PC-3 (cell line): ENCODE data around the gene SLC35F1. TPM values are rescaled to one million over a fixed set of nuclear protein-coding genes. Genes with fewer than 3 reads are reported as not detected.

Source experiments
- ATAC-seq: fragments of 200-7000 bp; cut with Tn5 transposase; 2 replicates; pipeline ENCODE4 v1.9.1; 2020; ENCODE audit warnings: mild to moderate bottlenecking, moderate library complexity
- BruUV-seq: library from RNA; stranded (reverse); fragments of 400-500 nt; replicated peaks from 2 replicates; lab custom pipeline; 2021; lab: Mats Ljungman, UMichigan
- CTCF ChIA-PET: fragments of 300-600 bp; sonication (Branson Sonifier 250); formaldehyde crosslinking; loops from one replicate; lab custom pipeline; 2022; ENCODE audit warnings: antibody characterized with exemption; lab: Charles Lee
- POLR2A ChIA-PET: fragments of 300-600 bp; sonication (Branson Sonifier 250); formaldehyde crosslinking; loops from one replicate; lab custom pipeline; 2022; ENCODE audit warnings: antibody characterized with exemption; ENCODE audit not compliant: unreplicated experiment; lab: Charles Lee
- DNase-seq: peaks from one replicate; pipeline ENCODE4 v3.0.0-alpha.2; 2015
- H2AFZ ChIP-seq: fragments of 300-600 bp; sonication (generic); 2 replicates; pipeline ENCODE4 v1.6.0; 2016; ENCODE audit warnings: antibody characterized with exemption, low read length
- H3F3A ChIP-seq: fragments of 300-600 bp; sonication (generic); one replicate; pipeline ENCODE4 v1.6.0; 2017; ENCODE audit warnings: antibody characterized with exemption, low read length, control low read depth, mild to moderate bottlenecking; ENCODE audit not compliant: unreplicated experiment
- H3K27ac ChIP-seq: fragments of 300-600 bp; sonication (generic); 2 replicates; pipeline ENCODE4 v1.5.1; 2016; ENCODE audit warnings: mild to moderate bottlenecking, low read length
- H3K27me3 ChIP-seq: fragments of 300-600 bp; sonication (generic); 2 replicates; pipeline ENCODE4 v1.6.1; 2016; ENCODE audit warnings: low read length, mixed read lengths
- H3K36me3 ChIP-seq: fragments of 300-600 bp; sonication (generic); 2 replicates; pipeline ENCODE4 v1.6.1; 2016; ENCODE audit warnings: low read depth, mixed run types, low read length, mixed read lengths
- H3K4me1 ChIP-seq: fragments of 300-600 bp; sonication (generic); 2 replicates; pipeline ENCODE4 v1.5.1; 2016; ENCODE audit warnings: low read length; ENCODE audit not compliant: insufficient read depth
- H3K4me2 ChIP-seq: fragments of 300-600 bp; sonication (generic); 2 replicates; pipeline ENCODE4 v1.6.0; 2016; ENCODE audit warnings: low read length
- H3K4me3 ChIP-seq: fragments of 300-600 bp; sonication (generic); 2 replicates; pipeline ENCODE4 v1.5.1; 2016; ENCODE audit warnings: mild to moderate bottlenecking, low read length, mixed read lengths
- H3K79me2 ChIP-seq: fragments of 300-600 bp; sonication (generic); 2 replicates; pipeline ENCODE4 v1.6.1; 2017; ENCODE audit warnings: low read length, mixed read lengths
- H3K9ac ChIP-seq: fragments of 300-600 bp; sonication (generic); 2 replicates; pipeline ENCODE4 v1.6.0; 2016; ENCODE audit warnings: mild to moderate bottlenecking, low read length
- H3K9me2 ChIP-seq: fragments of 300-600 bp; sonication (generic); replicated peaks from 2 replicates; pipeline ENCODE4 v1.6.1; 2016; ENCODE audit warnings: mixed run types, low read length, mixed read lengths
- H3K9me3 ChIP-seq: fragments of 300-600 bp; sonication (generic); 2 replicates; pipeline ENCODE4 v1.6.1; 2016; ENCODE audit warnings: low read length, mixed read lengths
- H4K20me1 ChIP-seq: fragments of 300-600 bp; sonication (generic); 2 replicates; pipeline ENCODE4 v1.6.1; 2016; ENCODE audit warnings: low read length, mixed read lengths
- CTCF ChIP-seq: fragments of 300-600 bp; sonication (generic); conservative IDR thresholded peaks from 2 replicates; pipeline ENCODE4 v1.5.1; 2017; ENCODE audit warnings: antibody characterized with exemption, low read depth, mild to moderate bottlenecking, low read length
- EZH2 ChIP-seq: fragments of 300-600 bp; sonication (generic); IDR thresholded peaks from one replicate; pipeline ENCODE4 v1.6.1; 2017; ENCODE audit warnings: antibody characterized with exemption, mild to moderate bottlenecking, low read length; ENCODE audit not compliant: unreplicated experiment
- EZH2phosphoT487 ChIP-seq: fragments of 300-600 bp; sonication (generic); IDR thresholded peaks from 2 replicates; pipeline ENCODE4 v1.6.1; 2018; ENCODE audit warnings: mild to moderate bottlenecking, antibody characterized with exemption, low read length, borderline replicate concordance
- intact Hi-C: fragments of 100-400 bp; cut with micrococcal nuclease; formaldehyde crosslinking; loops from 2 replicates; pipeline ENCODE4 v1.9.0; 2023
- total RNA-seq: library from RNA; depleted of rRNA; stranded (reverse); fragments of >200 nt; gene quantifications from 2 replicates; pipeline ENCODE4 v1.2.3, GENCODE V29; 2014

Gene SLC35F1
- total RNA-seq, 1 experiment from 2014 or later, result not detected

DNA sequence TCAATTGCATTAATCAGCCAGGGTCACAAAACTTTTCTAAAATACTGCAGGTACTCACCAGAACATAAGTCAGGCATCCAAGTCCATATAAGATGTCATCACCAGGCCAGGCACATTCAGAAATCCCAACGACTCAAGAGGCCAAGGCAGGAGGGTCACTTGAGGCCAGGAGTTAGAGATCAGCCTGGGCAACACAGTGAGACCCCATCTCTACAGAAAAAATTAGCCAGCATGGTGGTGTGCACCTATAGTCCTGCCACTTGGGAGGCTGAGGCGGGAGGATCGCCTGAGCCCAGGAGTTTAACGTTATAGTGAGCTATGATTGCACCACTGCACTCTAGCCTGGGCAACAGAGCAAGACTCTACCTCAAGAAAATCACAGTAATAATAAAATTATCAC, 362.6 kb downstream of the SLC35F1 start:
- no TSS peak for BruUV-seq
- Histone ChIP-seq H3K27me3 (0 out of 2 replicates have a peak, but pooled peaks cover 4% of the 10 kb centered on the region), H3F3A (no peaks in the 10 kb centered on the region), H3K9me2 (no peaks in the 10 kb centered on the region), H3K4me2 (no peak overlapping the region), H3K9me3 (no peaks in the 10 kb centered on the region), H3K79me2 (no peaks in the 10 kb centered on the region), H3K4me3 (no peak overlapping the region), H3K27ac (no peak overlapping the region), H3K4me1 (no peaks in the 10 kb centered on the region), H3K36me3 (no peaks in the 10 kb centered on the region), H4K20me1 (no peaks in the 10 kb centered on the region), H2AFZ (no peak overlapping the region), H3K9ac (no peak overlapping the region)
- ChIA-PET CTCF (no interaction called here), POLR2A (no interaction called here)
- TF ChIP-seq EZH2phosphoT487 (no peak), EZH2 (no peak), CTCF (no peak)
- intact Hi-C loops, result no loop called here
- DNase-seq (no peak), ATAC-seq (no peak)

DNA sequence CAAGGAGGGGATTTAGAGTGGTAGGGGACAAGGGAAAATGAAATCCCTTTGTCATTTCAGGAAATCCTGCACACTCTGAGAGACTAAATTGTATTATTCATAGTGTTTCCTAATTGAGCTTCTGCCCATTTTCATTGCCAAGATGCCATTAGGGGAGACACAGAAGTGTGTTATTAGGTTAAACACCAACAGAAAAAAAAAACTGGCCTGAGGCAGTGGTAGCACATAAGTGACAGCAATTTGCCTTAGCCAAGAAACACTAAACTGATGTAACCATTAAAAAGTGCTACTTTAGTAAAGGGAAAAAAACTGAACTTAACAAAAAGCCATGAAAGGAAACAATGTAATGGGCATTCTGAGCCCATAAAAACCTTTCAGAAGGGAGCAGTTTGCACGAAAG, 370.6 kb downstream of the SLC35F1 start:
- intact Hi-C loops, result no loop called here
- Histone ChIP-seq H3K27ac (no peak overlapping the region), H3F3A (no peaks in the 10 kb centered on the region), H3K79me2 (no peaks in the 10 kb centered on the region), H3K9me3 (no peaks in the 10 kb centered on the region), H3K36me3 (no peaks in the 10 kb centered on the region), H3K9me2 (no peaks in the 10 kb centered on the region), H3K27me3 (0 out of 2 replicates have a peak, but pooled peaks cover 5% of the 10 kb centered on the region), H3K9ac (no peak overlapping the region), H4K20me1 (no peaks in the 10 kb centered on the region), H3K4me2 (no peak overlapping the region), H2AFZ (no peak overlapping the region), H3K4me3 (no peak overlapping the region), H3K4me1 (no peaks in the 10 kb centered on the region)
- ATAC-seq, result no peak
- CTCF ChIA-PET, result no interaction called here
- TF ChIP-seq CTCF (no peak), EZH2 (no peak), EZH2phosphoT487 (no peak)
- no TSS peak for BruUV-seq
- DNase-seq, result no peak
- POLR2A ChIA-PET, result no interaction called here

DNA sequence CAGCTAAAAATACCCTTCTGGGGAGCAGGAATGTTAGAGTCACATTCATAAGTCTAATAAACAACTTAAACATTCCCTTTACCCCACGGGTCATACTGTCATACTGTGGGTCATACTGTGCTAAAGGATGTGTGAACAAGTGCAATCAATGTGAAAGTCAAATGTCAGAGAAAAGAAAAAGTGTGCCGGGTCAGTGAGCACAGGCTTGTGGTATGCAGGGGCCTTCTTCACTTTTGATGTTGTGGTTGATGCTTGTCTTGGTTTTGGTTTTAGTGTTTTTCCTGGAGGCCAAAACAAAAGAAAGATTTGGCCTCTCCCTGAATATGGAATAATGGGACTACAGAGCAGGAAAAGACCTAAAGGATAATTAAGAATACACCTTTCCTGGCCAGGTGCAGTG, 373.1 kb downstream of the SLC35F1 start:
- Histone ChIP-seq H3K9ac (no peak overlapping the region), H3K4me3 (no peak overlapping the region), H3K4me1 (no peaks in the 10 kb centered on the region), H3F3A (no peaks in the 10 kb centered on the region), H3K36me3 (no peaks in the 10 kb centered on the region), H3K27me3 (0 out of 2 replicates have a peak, but pooled peaks cover 5% of the 10 kb centered on the region), H3K9me3 (no peaks in the 10 kb centered on the region), H3K4me2 (no peak overlapping the region), H2AFZ (no peak overlapping the region), H3K27ac (no peak overlapping the region), H4K20me1 (no peaks in the 10 kb centered on the region), H3K79me2 (no peaks in the 10 kb centered on the region), H3K9me2 (no peaks in the 10 kb centered on the region)
- TF ChIP-seq EZH2 (no peak), CTCF (no peak), EZH2phosphoT487 (no peak)
- intact Hi-C loops, result loop anchor here (5.0 kb wide), 2 partner anchors 497 to 522 kb away; no protein-coding TSS in a partner anchor
- no peak for ATAC-seq
- ChIA-PET POLR2A (no interaction called here), CTCF (no interaction called here)
- no TSS peak for BruUV-seq
- no peak for DNase-seq
